Liver (tissue), 9 donors: ENCODE data around the gene B3GAT3. TPM values are rescaled to one million over a fixed set of nuclear protein-coding genes. Genes with fewer than 3 reads are reported as not detected.

ENCODE experiments used
- DNase-seq: peaks from one replicate; pipeline ENCODE4 v3.0.0-alpha.2; 2017; ENCODE audit warnings: low spot score
- H3K27ac ChIP-seq, 2 donors: one replicate each; pipeline ENCODE4 v1.7.0; 2013; ENCODE audit warnings: inconsistent platforms in 2 of 2, low read length in 2 of 2, control low read depth in 1 of 2, low read depth in 1 of 2, mild to moderate bottlenecking in 1 of 2
- H3K27me3 ChIP-seq, 4 donors: one replicate each; pipeline versions ENCODE4 v1.6.1 to v1.7.0; 2013; ENCODE audit warnings: low read length in 3 of 4, inconsistent platforms in 1 of 4, mild to moderate bottlenecking in 1 of 4, moderate library complexity in 1 of 4; ENCODE audit not compliant: control insufficient read depth in 4 of 4, insufficient read depth in 4 of 4
- H3K36me3 ChIP-seq, 4 donors: one replicate each; pipeline versions ENCODE4 v1.6.1 to v1.7.0; 2013; ENCODE audit warnings: low read length in 3 of 4, mild to moderate bottlenecking in 3 of 4, low read depth in 1 of 4, moderate library complexity in 1 of 4; ENCODE audit not compliant: control insufficient read depth in 4 of 4, insufficient read depth in 3 of 4
- H3K4me1 ChIP-seq, 4 donors: one replicate each; pipeline versions ENCODE4 v1.6.1 to v1.7.0; 2013; ENCODE audit warnings: low read length in 3 of 4, mild to moderate bottlenecking in 3 of 4, moderate library complexity in 1 of 4; ENCODE audit not compliant: control insufficient read depth in 4 of 4, insufficient read depth in 4 of 4
- H3K4me3 ChIP-seq, 3 donors: one replicate each; pipeline versions ENCODE4 v1.6.1 to v1.7.0; 2013; ENCODE audit warnings: low read length in 3 of 3, control low read depth in 1 of 3, low read depth in 1 of 3, mild to moderate bottlenecking in 1 of 3
- H3K9ac ChIP-seq, 2 donors: one replicate each; pipeline ENCODE4 v1.7.0; 2013; ENCODE audit warnings: low read length in 2 of 2, mild to moderate bottlenecking in 2 of 2, moderate library complexity in 2 of 2, control low read depth in 1 of 2, low read depth in 1 of 2
- H3K9me3 ChIP-seq, 4 donors: one replicate each; pipeline versions ENCODE4 v1.6.1 to v1.7.0; 2013; ENCODE audit warnings: low read length in 3 of 4; ENCODE audit not compliant: control insufficient read depth in 4 of 4
- EGR1 ChIP-seq, 2 donors: IDR thresholded peaks; 2 replicates each; pipeline ENCODE4 v1.6.1; 2016 to 2018; ENCODE audit warnings: antibody characterized with exemption in 2 of 2, low read depth in 2 of 2
- FOXA1 ChIP-seq: IDR thresholded peaks from 2 replicates; pipeline ENCODE4 v1.6.1; 2016; ENCODE audit warnings: antibody characterized with exemption
- FOXA2 ChIP-seq: IDR thresholded peaks from 2 replicates; pipeline ENCODE4 v1.6.1; 2016; ENCODE audit warnings: antibody characterized with exemption
- GABPA ChIP-seq, 2 donors: IDR thresholded peaks in 1 of 2; conservative IDR thresholded peaks in 1 of 2; 2 replicates each; pipeline ENCODE4 v1.6.1; 2016; ENCODE audit warnings: antibody characterized with exemption in 2 of 2, mild to moderate bottlenecking in 1 of 2, moderate library complexity in 1 of 2
- HNF4A ChIP-seq, 2 donors: conservative IDR thresholded peaks; 2 replicates each; pipeline ENCODE4 v1.6.1; 2016; ENCODE audit warnings: antibody characterized with exemption in 2 of 2, mild to moderate bottlenecking in 2 of 2
- HNF4G ChIP-seq: IDR thresholded peaks from 2 replicates; pipeline ENCODE4 v1.6.1; 2016; ENCODE audit warnings: antibody characterized with exemption
- JUND ChIP-seq, 2 donors: IDR thresholded peaks; 2 replicates each; pipeline ENCODE4 v1.6.1; 2016; ENCODE audit warnings: antibody characterized with exemption in 2 of 2
- MAX ChIP-seq: IDR thresholded peaks from 2 replicates; pipeline ENCODE4 v1.6.1; 2016; ENCODE audit warnings: antibody characterized with exemption
- NR2F2 ChIP-seq: IDR thresholded peaks from 2 replicates; pipeline ENCODE4 v1.6.1; 2016; ENCODE audit warnings: antibody characterized with exemption
- RAD21 ChIP-seq, 2 donors: IDR thresholded peaks; 2 replicates each; pipeline ENCODE4 v1.6.1; 2016; ENCODE audit warnings: antibody characterized with exemption in 2 of 2, mild to moderate bottlenecking in 2 of 2
- RXRA ChIP-seq, 2 donors: IDR thresholded peaks; 2 replicates each; pipeline ENCODE4 v1.6.1; 2017 to 2018; ENCODE audit warnings: antibody characterized with exemption in 2 of 2, mild to moderate bottlenecking in 1 of 2
- SP1 ChIP-seq: IDR thresholded peaks from 2 replicates; pipeline ENCODE4 v1.6.1; 2018; ENCODE audit warnings: antibody characterized with exemption, mild to moderate bottlenecking
- TAF1 ChIP-seq: conservative IDR thresholded peaks from 2 replicates; pipeline ENCODE4 v1.6.1; 2016; ENCODE audit warnings: antibody characterized with exemption, mild to moderate bottlenecking
- YY1 ChIP-seq: IDR thresholded peaks from 2 replicates; pipeline ENCODE4 v1.6.1; 2016; ENCODE audit warnings: antibody characterized with exemption, mild to moderate bottlenecking
- WGBS: extraction: QIAGEN DNeasy Blood & Tissue Kit; methylation state at CpG from one replicate; pipeline ENCODE4 v1.1.7; 2013; 5-methylcytosine and 5-hydroxymethylcytosine counted together
- polyA plus RNA-seq, 2 donors: library from polyadenylated mRNA; stranded (reverse) in 1 of 2; unstranded in 1 of 2; fragments of 200-250 nt in 1 of 2; fragments of >200 nt in 1 of 2; fragmentation: Nextera tagmentation in 1 of 2; extraction: Ambion mirVana in 1 of 2; gene quantifications; one replicate each; pipeline versions ENCODE4 v1.2.1 to v1.2.3, GENCODE V29; 2013 to 2015
- total RNA-seq, 2 donors: library from RNA; depleted of rRNA; stranded (reverse); fragments of >200 nt; gene quantifications; one replicate each; pipeline ENCODE4 v1.2.3, GENCODE V29; 2014
- TF ChIP-seq, protein P1 (sequence below): IDR thresholded peaks from 2 replicates; pipeline ENCODE4 v1.6.1; 2016; ENCODE audit warnings: antibody characterized with exemption, mild to moderate bottlenecking
- TF ChIP-seq, protein P2 (sequence below): fragments of 150-350 bp; IDR thresholded peaks from 2 replicates; pipeline ENCODE4 v1.5.1; 2017; ENCODE audit warnings: improper control_type of control experiment, low read depth, low read length; ENCODE audit not compliant: missing input control
- TF ChIP-seq, protein P3 (sequence below): IDR thresholded peaks from 2 replicates; pipeline ENCODE4 v1.6.1; 2016; ENCODE audit warnings: antibody characterized with exemption
- TF ChIP-seq, protein P4 (sequence below): IDR thresholded peaks from 2 replicates; pipeline ENCODE4 v1.6.1; 2016; ENCODE audit warnings: antibody characterized with exemption
- donor health status: healthy.
- donor health status: healthy.
- donor health status: healthy.
- donor health status: healthy.
- donor health status: healthy.

The B3GAT3 gene
- total and polyA plus RNA-seq, 4 donors: 13.1 to 29.2 (median 17.8) TPM

DNA sequence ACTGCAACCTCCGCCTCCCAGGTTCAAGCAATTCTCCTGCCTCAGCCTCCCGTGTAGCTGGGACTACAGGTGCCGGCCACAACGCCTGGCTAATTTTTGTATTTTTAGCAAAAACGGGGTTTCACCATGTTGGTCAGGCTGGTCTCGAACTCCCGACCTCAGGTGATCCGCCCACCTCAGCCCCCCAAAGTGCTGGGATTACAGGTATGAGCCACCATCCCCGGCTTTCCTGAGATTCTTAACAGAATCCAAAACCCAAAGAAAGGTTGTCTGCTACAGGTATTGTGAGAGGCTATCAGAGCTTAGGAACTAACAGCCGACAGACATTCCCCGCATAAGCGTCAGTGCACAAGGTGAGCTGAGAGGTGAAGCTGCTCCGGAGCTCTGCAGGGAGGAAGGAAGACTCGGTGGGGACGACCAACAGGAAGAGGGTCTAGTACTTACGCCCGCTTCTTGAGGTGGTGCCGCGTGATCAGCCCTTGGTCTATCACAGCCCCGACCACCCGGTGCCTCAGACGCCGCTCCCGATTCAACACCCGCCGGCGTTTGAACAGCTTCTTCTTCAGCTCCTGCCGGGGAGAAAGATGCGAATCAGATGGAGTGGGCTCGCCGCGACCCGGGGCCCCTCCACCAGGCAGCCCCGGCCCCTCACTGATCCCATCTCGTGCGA lies 42.8 kb upstream of the B3GAT3 start:
- TF ChIP-seq RXRA (IDR thresholded peaks at IDR 0.05) (no peak), TAF1 (no peak), FOXA2 (no peak), NR2F2 (no peak), SP1 (no peak), GABPA (IDR thresholded peaks at IDR 0.05 in 1 of 2, conservative IDR thresholded peaks at IDR 0.05 in 1 of 2) (no peak), MAX (no peak), HNF4A (conservative IDR thresholded peaks at IDR 0.05) (no peak)
- TF ChIP-seq, protein P1, sequence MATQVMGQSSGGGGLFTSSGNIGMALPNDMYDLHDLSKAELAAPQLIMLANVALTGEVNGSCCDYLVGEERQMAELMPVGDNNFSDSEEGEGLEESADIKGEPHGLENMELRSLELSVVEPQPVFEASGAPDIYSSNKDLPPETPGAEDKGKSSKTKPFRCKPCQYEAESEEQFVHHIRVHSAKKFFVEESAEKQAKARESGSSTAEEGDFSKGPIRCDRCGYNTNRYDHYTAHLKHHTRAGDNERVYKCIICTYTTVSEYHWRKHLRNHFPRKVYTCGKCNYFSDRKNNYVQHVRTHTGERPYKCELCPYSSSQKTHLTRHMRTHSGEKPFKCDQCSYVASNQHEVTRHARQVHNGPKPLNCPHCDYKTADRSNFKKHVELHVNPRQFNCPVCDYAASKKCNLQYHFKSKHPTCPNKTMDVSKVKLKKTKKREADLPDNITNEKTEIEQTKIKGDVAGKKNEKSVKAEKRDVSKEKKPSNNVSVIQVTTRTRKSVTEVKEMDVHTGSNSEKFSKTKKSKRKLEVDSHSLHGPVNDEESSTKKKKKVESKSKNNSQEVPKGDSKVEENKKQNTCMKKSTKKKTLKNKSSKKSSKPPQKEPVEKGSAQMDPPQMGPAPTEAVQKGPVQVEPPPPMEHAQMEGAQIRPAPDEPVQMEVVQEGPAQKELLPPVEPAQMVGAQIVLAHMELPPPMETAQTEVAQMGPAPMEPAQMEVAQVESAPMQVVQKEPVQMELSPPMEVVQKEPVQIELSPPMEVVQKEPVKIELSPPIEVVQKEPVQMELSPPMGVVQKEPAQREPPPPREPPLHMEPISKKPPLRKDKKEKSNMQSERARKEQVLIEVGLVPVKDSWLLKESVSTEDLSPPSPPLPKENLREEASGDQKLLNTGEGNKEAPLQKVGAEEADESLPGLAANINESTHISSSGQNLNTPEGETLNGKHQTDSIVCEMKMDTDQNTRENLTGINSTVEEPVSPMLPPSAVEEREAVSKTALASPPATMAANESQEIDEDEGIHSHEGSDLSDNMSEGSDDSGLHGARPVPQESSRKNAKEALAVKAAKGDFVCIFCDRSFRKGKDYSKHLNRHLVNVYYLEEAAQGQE: no peak
- 4% methylated on average over 36 of the region's 36 CpGs for WGBS
- Histone ChIP-seq H3K4me3 (peak overlapping the region; percentile 82 to 98 (median 88)), H3K27ac (peak overlapping the region; percentile 85 to 89), H3K9me3 (no peaks in the 10 kb centered on the region), H3K4me1 (peaks cover 11 to 28% (median 19%) of the 10 kb centered on the region in 4 donors), H3K36me3 (peaks cover 3 to 10% (median 6%) of the 10 kb centered on the region in 4 donors), H3K9ac (peak overlapping the region; percentile 36 to 96), H3K27me3 (no peaks in the 10 kb centered on the region)
- DNase-seq: no peak

DNA sequence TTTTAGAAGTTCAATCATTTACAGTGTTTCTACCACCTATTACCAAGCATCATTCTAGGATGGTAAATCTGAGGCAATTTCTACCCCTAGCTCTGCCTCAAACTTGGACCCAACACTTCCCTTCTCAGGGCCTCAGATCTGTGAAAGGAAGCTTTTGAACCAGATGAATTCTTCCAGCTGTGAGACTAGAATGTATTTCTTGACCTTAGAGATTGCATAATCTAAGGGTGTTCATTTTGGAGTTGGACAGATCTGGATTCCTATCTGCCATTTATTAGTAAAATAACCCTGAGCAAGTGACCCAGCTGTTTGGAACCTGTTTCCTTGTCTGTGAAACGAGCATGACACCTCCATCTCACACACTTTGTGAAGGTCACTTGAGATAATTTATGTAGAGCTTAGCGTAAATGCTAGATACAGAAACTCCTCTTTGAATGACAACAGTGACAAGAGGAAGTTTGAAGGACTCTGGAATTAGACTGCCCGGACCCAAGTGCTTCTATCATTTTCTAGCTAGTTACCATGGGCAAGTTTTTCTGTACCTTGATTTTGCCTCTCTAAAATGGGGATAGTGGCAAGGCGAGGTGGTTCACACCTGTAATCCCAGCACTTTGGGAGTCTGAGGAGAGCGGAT lies 35.1 kb upstream of the B3GAT3 start:
- 76% methylated on average over 5 of the region's 5 CpGs for WGBS
- H3K4me1 ChIP-seq: peaks cover 0 to 9% (median 8%) of the 10 kb centered on the region in 4 donors
- H3K4me3 ChIP-seq: no peak overlapping the region
- H3K36me3 ChIP-seq: no peaks in the 10 kb centered on the region
- no peak overlapping the region for H3K27ac ChIP-seq
- DNase-seq: no peak
- no peaks in the 10 kb centered on the region for H3K27me3 ChIP-seq
- TF ChIP-seq, protein P1: no peak
- TF ChIP-seq RAD21 (IDR thresholded peaks at IDR 0.05) (no peak), NR2F2 (no peak), GABPA (IDR thresholded peaks at IDR 0.05 in 1 of 2, conservative IDR thresholded peaks at IDR 0.05 in 1 of 2) (no peak), JUND (IDR thresholded peaks at IDR 0.05) (no peak), MAX (no peak), YY1 (no peak), RXRA (IDR thresholded peaks at IDR 0.05) (no peak), HNF4A (conservative IDR thresholded peaks at IDR 0.05) (no peak), SP1 (no peak), HNF4G (no peak), TAF1 (no peak), EGR1 (IDR thresholded peaks at IDR 0.05; ENCODE audit: low read depth in 2 of 2) (no peak), FOXA2 (no peak), FOXA1 (no peak)
- TF ChIP-seq, protein P2, sequence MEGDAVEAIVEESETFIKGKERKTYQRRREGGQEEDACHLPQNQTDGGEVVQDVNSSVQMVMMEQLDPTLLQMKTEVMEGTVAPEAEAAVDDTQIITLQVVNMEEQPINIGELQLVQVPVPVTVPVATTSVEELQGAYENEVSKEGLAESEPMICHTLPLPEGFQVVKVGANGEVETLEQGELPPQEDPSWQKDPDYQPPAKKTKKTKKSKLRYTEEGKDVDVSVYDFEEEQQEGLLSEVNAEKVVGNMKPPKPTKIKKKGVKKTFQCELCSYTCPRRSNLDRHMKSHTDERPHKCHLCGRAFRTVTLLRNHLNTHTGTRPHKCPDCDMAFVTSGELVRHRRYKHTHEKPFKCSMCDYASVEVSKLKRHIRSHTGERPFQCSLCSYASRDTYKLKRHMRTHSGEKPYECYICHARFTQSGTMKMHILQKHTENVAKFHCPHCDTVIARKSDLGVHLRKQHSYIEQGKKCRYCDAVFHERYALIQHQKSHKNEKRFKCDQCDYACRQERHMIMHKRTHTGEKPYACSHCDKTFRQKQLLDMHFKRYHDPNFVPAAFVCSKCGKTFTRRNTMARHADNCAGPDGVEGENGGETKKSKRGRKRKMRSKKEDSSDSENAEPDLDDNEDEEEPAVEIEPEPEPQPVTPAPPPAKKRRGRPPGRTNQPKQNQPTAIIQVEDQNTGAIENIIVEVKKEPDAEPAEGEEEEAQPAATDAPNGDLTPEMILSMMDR: no peak
- TF ChIP-seq, protein P3, sequence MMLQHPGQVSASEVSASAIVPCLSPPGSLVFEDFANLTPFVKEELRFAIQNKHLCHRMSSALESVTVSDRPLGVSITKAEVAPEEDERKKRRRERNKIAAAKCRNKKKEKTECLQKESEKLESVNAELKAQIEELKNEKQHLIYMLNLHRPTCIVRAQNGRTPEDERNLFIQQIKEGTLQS: no peak
- TF ChIP-seq, protein P4, sequence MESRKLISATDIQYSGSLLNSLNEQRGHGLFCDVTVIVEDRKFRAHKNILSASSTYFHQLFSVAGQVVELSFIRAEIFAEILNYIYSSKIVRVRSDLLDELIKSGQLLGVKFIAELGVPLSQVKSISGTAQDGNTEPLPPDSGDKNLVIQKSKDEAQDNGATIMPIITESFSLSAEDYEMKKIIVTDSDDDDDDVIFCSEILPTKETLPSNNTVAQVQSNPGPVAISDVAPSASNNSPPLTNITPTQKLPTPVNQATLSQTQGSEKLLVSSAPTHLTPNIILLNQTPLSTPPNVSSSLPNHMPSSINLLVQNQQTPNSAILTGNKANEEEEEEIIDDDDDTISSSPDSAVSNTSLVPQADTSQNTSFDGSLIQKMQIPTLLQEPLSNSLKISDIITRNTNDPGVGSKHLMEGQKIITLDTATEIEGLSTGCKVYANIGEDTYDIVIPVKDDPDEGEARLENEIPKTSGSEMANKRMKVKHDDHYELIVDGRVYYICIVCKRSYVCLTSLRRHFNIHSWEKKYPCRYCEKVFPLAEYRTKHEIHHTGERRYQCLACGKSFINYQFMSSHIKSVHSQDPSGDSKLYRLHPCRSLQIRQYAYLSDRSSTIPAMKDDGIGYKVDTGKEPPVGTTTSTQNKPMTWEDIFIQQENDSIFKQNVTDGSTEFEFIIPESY: no peak
- H3K9me3 ChIP-seq: no peaks in the 10 kb centered on the region
- H3K9ac ChIP-seq: no peak overlapping the region
